Measurements from ENCODE around the gene GRHL1.

Gene GRHL1

DNA sequence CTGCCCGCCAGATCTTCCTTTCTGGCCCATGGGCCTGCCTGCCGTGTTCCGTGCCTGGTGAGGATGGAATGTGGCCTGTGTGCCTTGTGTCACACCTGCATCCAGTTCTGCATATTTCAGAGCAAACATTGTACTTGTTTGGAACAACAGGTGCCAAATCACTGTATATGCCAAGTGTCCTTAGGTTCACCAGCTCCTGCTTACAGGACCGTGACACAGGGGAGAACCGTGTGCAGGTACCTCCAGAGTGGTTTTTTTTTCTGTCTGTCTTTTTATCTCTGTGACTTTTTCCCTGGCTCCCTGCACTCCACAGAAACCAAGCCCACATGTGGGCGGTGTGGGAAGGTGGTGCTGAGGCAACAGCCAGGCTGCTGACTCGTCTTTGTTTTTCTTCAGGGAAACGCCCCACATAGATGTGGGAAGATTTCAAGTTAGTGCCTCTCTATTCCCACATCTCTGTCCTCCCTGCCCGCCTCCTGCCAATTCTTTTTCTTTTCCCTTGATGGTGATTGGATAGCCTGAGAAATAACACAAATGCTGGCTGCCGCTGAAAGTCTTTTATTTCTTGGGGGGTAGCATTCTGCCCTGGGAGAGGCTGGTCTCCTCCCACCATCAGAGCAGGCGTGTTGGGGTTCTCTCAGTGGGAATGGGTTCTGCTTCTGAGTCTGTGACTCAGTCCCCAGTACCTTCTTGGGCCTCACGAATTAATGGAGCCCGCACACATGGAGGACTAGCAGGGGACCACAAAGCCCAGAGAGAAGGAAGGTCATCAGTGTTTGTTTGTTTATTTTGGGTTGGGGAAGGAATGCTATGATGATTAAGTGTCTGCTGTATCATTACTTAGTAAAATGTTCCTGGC lies 21.4 kb downstream of the GRHL1 start:
- no peak for DNase-seq

DNA sequence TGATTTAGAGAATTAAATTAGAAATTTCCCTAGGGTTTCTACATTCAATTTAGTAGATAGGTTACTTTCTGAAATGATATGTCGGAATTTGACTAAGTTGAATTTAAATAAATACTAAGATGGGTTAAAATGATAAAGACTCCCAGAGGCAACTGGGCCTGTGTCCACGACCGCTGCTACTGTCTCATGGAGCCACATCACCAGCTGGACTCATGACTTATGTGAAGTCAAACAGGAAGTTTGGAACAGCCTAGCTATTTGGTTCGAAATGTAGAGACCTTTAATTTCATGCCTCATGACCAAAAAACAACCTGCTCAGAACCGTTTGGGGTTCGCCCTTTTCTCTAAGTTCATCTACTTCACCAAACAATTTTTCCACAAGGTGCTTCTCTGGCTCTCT lies 22.2 kb downstream of the GRHL1 start:
- no peak for DNase-seq

DNA sequence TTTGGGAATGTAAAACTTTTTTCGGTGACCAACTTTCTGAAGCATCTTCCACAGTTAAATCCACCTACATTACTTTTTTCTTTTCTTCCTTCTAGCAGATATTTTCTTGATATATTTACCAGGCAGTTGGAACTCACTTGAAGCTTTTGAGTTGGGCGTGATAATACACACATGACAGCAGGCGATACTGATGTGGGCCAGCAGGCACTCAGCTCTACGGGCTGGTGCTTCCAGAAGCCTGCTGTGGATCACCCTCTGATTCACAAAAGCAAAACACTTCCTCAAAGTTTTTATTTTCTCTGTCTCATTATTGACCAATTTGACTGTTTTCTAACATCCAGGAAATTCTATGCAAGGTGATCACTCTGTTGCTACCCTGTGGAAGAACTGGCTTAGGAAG lies 22.9 kb downstream of the GRHL1 start:
- no peak for DNase-seq

DNA sequence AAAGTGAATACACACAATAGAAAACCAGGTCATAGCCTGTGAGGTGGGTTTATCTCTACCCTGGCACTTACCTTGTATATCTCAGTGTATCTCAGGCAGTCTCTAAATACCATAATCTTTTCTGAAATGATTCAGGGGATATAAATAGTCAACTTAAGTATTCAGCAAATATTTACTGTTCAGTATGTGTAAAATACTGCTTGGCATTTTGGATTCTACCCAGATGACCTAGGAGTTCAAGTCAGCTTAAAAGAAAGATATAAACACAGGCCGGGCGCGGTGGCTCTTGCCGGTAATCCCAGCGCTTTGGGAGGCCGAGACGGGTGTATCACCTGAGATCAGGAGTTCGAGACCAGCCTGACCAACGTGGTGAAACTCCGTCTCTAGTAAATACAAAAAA lies 23.8 kb downstream of the GRHL1 start:
- DNase-seq: no peak

DNA sequence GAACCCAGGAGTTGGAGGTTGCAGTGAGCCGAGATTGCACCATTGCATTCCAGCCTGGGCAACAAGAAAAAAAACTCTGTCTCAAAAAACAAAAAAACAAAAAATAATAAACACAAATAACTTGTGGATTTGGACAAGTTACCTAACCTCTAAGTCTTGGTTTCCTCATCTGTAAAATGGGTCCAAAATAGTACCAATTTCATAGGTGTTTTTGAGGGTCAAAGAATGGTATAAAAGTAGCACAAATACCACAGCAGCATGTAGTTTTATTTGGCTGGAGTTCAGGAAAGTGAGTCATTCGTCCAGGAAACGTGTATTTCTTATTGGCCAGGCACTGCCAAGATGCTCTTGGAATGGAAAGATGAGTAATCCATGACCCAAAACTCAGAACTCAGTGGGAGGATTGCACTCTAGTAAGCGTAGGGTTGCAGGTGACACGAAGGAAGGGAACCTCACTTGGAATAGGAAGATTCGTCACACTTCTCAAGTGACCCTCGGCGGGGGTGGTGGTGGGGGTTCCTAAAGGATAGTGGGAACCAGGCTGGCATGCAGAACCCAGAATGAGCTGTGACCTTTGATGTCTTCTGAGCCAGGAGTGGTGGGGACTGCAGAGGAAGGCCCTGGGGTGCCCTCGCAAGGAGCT lies 24.4 kb downstream of the GRHL1 start:
- peak; percentile 9 to 26 for DNase-seq

DNA sequence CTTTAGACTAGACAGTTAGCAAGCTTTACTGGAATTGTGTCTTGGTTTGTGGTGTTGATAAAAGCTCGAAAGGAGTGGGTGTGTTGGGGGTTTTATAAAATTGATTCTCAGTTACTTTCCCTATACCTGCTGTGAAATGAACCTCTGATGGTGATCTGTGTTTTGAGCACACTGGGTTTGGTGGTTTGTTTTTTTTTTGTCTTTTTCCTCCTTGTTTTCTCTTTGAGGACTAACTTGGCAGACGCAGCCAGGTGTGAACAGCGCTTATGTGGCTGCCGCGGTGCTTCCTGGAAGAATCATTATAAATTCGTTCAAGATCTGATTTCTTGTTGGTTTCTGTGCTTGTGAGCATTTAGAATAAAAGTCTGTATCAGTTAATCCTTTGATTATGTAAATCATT lies 28.5 kb downstream of the GRHL1 start:
- no peak for DNase-seq

DNA sequence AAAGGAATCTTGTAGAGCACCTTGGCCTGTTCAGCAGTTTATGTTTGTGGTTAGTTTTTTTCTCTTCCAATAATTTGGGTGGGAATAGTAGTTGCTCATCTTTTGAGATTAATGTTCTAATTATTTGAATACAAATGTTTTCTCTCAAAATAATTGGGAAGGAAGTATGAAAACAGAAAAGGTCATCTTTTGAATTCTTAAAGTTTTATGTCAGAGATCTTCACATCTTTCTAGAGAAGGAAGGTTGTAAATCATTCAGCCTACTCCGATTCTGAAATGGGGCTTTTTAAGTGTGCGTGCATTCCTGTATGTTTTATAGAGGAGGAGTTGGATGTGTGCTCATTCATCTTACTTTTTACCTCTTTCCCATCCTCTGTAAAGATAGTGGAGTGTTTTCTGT lies 29.0 kb downstream of the GRHL1 start:
- DNase-seq: no peak

DNA sequence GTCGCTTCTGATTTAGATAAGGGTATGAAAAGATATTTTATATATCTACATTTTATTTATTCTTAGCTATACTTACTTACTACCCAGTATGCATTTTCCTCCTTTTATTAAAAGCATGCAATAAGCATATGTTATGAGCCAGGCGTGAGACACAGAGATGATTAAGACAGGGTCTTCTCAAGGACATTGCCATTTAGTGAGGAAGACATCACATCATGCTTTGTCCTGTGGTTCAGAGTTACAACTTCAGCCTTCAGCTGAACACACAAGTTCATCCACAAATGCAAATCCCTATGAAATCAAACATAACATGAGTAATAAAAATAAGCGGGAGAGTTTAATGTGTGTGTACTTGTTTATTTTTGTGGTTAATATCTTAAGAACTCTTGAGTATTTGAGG lies 30.2 kb downstream of the GRHL1 start:
- DNase-seq: no peak

DNA sequence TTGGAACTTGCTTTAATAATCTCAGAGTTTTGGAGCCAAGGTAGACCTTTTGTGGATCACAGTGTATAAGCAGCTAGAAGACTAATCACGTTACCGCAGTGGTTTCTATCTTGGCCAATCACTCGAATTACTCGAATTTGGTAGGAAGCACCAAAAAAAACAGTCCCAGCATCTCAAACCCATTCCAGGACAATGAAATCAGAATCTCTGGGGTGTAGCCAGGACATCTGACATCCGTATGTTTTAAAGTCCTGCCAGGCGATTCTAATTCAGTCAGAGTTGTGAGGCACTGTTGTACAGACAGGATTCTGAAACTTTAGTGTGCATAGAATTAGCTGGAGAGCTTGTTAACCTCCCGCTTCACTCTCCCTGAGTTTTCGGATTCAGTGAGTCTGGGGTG lies 30.8 kb downstream of the GRHL1 start:
- no peak for DNase-seq

DNA sequence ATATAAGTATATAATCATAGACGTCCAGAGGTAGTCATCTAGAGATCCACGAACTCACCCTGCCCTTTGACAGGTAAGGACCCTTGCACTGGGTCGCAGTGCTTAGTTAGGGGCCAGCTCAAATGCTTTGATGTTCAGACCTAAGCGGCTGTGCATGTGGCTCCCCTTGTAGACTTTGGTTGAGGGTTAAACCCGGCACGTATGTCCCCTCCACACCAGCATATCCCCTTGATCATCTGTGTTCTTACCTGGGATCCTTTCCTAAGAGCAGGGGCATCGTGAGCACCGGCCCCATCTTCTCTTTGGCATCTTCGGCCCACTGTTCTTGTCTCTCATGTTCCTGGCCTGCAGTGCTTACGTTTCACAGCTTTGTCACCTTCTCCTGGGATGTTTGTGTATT lies 31.4 kb downstream of the GRHL1 start:
- no peak for DNase-seq

DNA sequence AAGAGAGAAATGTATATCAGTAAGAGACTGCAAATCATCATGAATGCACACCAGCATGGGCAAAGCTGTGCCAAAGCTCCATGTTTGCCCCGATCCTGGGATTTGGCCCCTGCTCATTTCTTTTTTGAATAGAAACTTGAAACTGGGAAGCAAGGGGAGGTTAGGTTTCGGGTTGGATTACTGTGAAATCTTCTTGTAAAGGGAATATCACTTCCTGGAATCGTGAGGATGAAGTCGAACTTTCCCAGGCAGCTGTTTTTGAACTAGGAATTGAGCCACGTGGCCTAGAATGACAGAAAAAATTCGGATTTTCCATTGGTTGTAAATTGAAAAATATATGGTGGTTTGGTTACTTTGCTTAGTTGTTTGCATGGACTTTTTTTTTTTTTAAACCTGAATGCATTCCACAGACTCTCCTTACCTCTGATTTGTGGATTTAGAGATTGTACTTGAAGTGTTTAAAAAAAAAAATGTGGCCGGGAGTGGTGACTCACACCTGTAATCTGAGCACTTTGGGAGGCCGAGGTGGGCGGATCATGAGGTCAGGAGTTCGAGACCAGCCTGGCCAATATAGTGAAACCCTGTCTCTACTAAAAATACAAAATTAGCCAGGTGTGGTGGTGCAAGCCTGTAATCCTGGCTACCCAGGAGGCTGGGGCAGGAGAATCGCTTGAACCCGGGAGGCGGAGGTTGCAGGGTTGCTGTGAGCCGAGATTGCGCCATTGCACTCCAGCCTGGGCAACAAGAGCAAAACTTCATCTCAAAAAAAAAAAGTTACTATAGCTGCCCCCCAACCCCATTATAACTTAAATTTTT lies 32.1 kb downstream of the GRHL1 start:
- DNase-seq: no peak

DNA sequence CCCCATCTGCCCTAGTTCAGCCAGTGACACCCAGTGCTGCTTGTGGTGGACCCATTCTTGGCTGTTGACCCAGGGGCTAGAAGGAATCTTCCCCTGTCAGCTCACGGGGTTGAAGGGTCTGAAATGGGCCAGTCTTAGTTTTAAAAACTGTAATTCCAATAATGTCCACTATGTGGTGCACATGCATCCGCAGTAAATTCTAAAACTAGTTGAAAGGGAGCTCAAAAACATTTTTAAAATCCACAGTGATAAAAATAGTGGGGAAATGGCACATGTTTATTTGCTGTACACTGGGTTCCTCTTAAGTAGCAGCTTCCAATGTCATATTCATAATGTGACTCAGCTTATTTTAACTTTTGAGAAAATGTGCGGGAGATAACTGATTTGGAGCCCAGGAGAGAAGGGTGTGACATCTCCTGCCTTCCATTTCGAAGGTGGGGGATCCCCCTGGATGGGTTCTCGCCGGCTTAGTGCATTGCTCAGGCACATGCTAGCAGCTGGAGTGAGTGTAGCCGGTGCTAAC lies 32.8 kb downstream of the GRHL1 start:
- DNase-seq: peak; percentile 67 to 74

DNA sequence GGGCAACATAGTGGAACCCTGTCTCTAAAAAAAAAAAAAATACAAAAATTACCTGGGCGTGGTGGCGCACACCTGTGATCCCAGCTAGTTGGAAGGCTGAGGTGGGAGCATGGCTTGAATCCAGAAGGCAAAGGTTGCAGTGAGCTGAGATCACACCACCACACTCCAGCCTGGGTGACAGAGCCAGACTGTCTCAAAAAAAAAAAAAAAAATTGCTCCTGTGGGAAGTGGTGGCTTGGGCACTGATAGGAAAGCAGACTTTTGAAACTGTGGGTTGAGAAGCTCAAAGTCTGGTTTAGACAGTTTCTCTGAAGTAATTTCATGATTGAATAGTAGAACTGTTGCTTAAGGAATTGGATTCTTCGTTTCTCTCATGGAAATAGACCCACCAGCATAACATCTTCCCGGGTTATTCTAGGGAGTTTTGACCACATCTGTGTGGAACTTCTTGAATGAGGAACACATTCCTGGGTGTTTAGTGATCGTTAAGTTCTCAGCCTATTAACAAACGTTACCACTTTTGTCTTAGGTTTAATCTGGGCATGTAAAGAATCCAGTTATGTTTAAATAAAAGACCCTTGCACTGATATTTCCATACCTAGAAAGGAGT lies 33.5 kb downstream of the GRHL1 start:
- no peak for DNase-seq

DNA sequence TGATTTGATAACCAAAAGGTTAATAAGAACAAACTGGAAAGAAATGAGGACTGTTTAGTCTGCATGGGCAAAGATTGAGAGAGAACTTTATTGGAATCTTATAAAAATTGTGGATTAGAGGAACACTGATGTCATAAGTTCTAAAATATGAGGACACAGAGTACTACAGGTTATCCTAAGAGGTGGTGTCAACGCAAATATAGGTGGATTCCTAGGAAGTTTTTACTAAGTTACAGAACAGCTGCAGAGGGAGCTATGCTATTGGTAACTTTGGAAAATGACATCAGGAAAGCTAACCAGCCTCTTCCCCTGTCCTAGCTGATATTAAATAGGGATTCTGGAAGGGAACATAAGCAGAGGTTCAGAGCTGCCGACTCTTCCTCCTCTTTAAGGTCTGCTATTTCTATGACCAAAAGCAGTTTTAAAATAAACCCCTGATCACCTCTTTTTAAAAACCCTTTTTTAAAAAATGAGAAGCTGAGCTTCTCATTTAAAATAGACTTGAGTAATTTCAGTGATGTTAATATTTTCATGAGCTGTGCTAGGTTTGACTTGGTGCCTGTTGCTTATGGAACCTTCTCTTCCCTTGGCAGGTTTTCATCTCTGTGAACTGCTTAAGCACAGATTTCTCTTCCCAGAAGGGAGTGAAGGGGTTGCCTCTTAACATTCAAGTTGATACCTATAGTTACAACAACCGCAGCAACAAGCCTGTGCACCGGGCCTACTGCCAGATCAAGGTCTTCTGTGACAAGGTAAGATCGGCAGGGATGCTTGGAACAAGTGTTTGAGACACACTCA lies 34.2 kb downstream of the GRHL1 start:
- no peak for DNase-seq

DNA sequence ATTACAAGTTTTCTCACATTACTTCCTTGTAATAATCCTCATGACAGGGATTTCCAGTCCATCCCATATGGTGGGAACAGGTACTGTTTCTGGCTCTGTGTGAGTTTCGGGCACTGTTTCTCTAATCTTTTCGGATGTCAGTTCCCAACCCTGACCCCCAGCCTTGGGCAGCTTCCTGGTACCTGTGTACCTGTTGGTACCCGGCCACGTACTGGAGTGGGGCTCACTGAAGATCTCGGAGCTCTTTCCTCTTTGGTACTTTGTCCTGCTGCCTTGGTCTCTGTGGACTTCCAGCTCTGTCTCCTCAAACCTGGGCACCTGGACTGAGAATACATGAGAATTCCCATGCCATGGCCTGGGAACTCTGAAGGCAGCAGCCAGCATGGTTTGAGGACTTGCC lies 36.8 kb downstream of the GRHL1 start:
- DNase-seq: no peak

DNA sequence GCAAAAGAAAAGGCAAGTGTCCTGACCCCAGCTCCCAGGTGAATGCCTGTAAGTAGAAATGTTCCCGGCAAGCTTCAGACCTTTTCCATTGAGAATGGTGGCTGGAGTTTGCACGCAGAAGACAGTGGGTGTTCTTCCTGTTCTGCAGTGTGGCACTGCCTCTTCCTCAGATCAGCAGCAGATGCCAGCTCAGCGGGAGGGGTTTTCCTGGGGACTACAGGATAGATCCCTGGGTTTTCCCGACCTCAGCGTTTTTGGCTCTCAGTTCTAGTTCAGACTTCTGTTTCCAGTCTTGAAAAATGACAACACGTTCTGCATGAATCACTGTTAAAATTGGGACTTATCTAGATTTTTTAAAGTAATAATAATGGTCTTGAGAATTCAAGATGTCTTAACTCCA lies 39.2 kb downstream of the GRHL1 start:
- DNase-seq: no peak

DNA sequence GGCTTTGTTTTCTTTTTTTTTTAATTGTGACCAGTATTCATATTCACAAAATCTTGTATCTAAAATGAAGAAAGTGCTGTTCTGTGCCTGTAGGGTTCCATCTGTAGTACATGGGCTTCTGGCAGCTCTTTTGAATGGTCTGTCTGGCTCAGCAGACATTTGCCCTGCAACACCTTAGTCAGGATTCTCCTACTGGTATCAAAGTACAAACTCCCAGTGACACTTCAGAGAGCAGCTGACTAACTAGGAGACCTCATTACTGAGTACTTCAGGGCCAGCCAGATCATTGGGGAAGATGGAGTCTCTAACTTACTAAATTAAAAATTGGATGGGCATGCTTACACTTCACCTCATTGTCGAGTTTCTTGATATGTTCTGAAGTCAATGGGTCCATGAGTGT lies 39.7 kb downstream of the GRHL1 start:
- DNase-seq: no peak

DNA sequence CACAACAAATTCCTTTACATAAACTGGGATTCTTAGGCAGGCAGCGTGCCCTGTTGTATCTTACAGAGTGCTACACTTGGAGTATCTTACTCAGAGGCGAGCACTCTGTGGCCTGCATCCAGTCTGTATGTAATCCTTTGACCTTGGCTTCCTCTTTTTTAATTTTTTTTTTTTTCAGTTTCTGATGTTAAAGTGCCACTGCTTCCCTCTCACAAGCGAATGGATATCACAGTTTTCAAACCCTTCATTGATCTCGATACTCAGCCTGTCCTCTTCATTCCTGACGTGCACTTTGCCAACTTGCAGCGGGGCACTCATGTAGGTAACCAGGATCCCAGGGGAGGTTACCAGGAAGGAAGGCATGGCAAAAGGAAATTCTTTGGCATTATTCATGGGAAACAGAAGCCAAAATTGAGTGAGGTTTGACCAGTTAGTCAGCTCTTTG lies 40.4 kb downstream of the GRHL1 start:
- peak; percentile 17 to 68 for DNase-seq

DNA sequence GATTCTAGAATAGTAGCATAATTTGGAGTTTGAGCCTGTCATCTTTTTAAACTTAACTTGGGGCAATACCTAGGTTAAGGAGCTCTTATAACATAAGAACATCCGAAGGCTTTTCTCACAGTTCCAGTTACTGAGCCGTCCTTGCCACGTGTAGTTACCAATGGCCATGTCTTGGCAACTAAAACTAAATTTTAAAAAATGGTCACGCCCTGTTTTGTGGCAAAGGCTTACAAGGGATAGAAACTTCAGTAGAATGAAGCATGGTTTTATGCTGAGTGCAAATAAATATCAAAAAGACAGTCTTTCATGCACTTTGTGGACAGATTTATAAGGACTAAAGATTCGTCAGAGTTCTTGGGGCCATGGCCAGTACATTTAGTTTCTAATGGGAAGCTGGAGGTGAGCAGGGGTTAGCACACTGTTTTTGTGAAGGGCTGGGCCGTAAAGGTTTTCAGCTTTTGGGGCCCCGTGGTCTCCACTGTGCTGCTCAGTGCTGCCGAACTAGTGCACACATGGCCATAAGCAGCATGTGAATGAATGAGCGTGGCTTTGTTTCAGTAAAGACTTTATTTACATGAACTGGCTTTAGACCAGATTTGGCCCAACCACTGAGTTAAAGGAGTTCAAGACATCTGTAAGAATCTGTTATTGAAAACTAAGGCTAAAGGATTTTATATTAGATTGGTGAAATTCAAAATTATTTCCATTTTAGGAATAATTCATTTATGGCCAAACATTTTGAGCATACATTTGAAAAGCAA lies 41.1 kb downstream of the GRHL1 start:
- DNase-seq: no peak

DNA sequence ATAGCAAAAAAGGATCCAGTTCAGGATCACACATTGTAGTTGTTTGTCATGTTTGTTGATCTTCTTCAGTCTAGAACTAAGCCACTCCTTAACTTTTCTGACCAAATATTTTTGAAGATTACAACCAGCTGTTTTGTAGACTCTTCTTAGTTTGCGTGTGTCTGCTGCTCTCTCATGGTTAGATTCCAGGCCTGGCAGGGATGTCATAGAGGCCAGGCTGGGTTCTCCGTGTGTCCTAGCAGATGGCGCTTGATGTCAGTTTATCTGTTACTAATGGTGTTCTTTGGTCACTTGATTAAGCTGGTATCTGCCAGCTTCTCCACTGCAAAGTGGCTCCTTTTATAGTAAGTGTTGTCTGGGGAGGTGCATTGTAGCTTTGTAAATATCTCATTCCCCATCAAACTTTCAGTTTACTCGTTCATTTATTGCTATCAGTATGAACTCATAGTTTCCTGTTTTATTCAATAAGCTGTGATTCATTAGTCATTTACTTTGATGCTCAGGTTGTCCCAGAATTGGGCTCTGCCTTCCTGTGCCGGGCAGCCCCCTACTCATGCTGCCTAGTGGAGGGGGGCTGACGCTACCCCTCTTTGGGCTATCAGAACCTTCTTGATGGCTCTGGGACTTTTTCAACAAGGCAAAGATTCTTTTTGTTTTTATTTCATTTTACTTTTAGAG lies 42.1 kb downstream of the GRHL1 start:
- no peak for DNase-seq

DNA sequence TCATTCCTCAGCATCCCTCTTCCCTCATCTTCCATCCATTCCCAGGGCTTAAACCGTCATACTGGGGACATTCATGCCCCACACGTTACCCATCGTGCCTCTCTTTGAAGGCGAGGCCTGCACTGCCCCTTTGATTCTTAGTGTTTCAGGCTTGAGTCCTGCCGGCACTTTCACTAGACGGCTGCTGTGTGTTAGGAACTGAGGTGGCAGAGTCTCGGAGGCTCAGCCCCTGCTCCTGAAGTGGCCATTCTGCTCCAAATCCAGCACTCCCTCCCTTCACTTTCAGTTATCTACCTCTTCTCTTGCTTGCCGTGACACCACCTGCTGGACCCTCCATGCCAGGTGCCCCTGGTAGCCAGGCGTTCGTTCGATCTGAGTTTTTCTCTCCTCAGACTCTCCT lies 43.0 kb downstream of the GRHL1 start:
- DNase-seq: no peak
